Medulla oblongata (tissue), 1 donor: Measurements from ENCODE around the gene MLN.
A peak's percentile ranks its signal among the peaks of the same experiment; 100 is the strongest.

Source experiments
- DNase-seq: peaks from one replicate; pipeline ENCODE4 v3.0.0-alpha.2; 2015; ENCODE audit errors: extremely low spot score

MLN gene

GRCh38 chr6:33752646-33753015 lies 51.2 kb downstream of the MLN start:
- DNase-seq, result no peak

- DNase-seq, result no peak
Observed at GRCh38 chr6:33751771-33752645, 51.8 kb downstream of the MLN start.

GRCh38 chr6:33750244-33750991 lies 53.4 kb downstream of the MLN start:
- no peak for DNase-seq

GRCh38 chr6:33749401-33749800 lies 54.4 kb downstream of the MLN start:
- no peak for DNase-seq

GRCh38 chr6:33748841-33749240 lies 55.0 kb downstream of the MLN start:
- DNase-seq, result no peak

- DNase-seq, result no peak
Observed at GRCh38 chr6:33747823-33748222, 56.0 kb downstream of the MLN start.

GRCh38 chr6:33746651-33747100 lies 57.1 kb downstream of the MLN start, which contains the start of gene IP6K3:
Gene IP6K3, minus strand, starts transcription at chr6:33746905. Its CDS starts 11,429 bp downstream, at chr6:33735476.
- DNase-seq, result peak; percentile 94

- DNase-seq, result peak; percentile 84
Observed at GRCh38 chr6:33746036-33746600, 57.7 kb downstream of the MLN start.

GRCh38 chr6:33745548-33745947 lies 58.3 kb downstream of the MLN start:
- DNase-seq, result no peak

- DNase-seq, result peak; percentile 21
Observed at GRCh38 chr6:33744895-33745546, 58.8 kb downstream of the MLN start.
